A549 (cell line): ENCODE results near the gene PPP1R2C. TPM values are rescaled to one million over a fixed set of nuclear protein-coding genes. Genes with fewer than 3 reads are reported as not detected.

Experiments used
- ATAC-seq, 2 experiments: fragments of 200-7000 bp in 1 of 2; fragments of >200 bp in 1 of 2; cut with Nextera tagmentation in 1 of 2; cut with Tn5 transposase in 1 of 2; 3 replicates each; pipeline versions ENCODE4 v1.8.0 to v1.9.1; 2018 to 2020; ENCODE audit warnings: mild to moderate bottlenecking in 1 of 2, moderate library complexity in 1 of 2
- CTCF ChIA-PET: fragments of 300-600 bp; sonication (Branson Sonifier 250); formaldehyde crosslinking; extraction: SDS; loops from one replicate; lab custom pipeline; 2021; ENCODE audit warnings: antibody characterized with exemption, inconsistent platforms; lab: Yijun Ruan, JAX
- POLR2A ChIA-PET: fragments of 350-600 bp; formaldehyde crosslinking; extraction: SDS; loops from one replicate; lab custom pipeline; 2021; ENCODE audit warnings: antibody characterized with exemption, inconsistent platforms; lab: Yijun Ruan, JAX
- DNase-seq, 2 experiments: peaks; one replicate each; pipeline versions ENCODE4 v3.0.0 to v3.0.0-alpha.2; 2011 to 2016; ENCODE audit warnings: low read depth in 1 of 2, low spot score in 1 of 2
- FAIRE-seq: peaks from 2 replicates; lab custom pipeline; 2011; peaks lifted over from hg19 to GRCh38; lab: Jason Lieb, UNC
- H3K27ac ChIP-seq, 2 experiments: fragments of >200 bp; sonication (Bioruptor Twin); formaldehyde crosslinking; 3 replicates each; pipeline ENCODE4 v1.5.1; 2016 to 2017
- H3K4me1 ChIP-seq: fragments of >200 bp; sonication (Bioruptor Twin); formaldehyde crosslinking; 3 replicates; pipeline ENCODE4 v1.6.1; 2016
- H3K4me2 ChIP-seq: fragments of >200 bp; sonication (Bioruptor Twin); formaldehyde crosslinking; 3 replicates; pipeline ENCODE4 v1.6.1; 2016
- H3K4me3 ChIP-seq: fragments of >200 bp; sonication (Bioruptor Twin); formaldehyde crosslinking; 3 replicates; pipeline ENCODE4 v1.5.1; 2016
- H3K9me3 ChIP-seq: fragments of >200 bp; sonication (Bioruptor Twin); formaldehyde crosslinking; 3 replicates; pipeline ENCODE4 v1.6.1; 2016
- BCL3 ChIP-seq: fragments of >200 bp; sonication (Bioruptor Twin); formaldehyde crosslinking; IDR thresholded peaks from 3 replicates; pipeline ENCODE4 v1.6.1; 2016
- E2F6 ChIP-seq: IDR thresholded peaks from 2 replicates; pipeline ENCODE4 v1.6.1; 2012; ENCODE audit warnings: low read depth, borderline replicate concordance
- EHF ChIP-seq: fragments of 250-450 bp; sonication (Bioruptor Pico); IDR thresholded peaks from 2 replicates; pipeline ENCODE4 v1.5.0; 2020; ENCODE audit warnings: mild to moderate bottlenecking
- EHMT2 ChIP-seq: fragments of 200-600 bp; sonication (generic); IDR thresholded peaks from 2 replicates; pipeline ENCODE4 v1.6.1; 2016; ENCODE audit warnings: antibody characterized with exemption, low read depth, mild to moderate bottlenecking, moderate library complexity
- ELK1 ChIP-seq: fragments of 150-350 bp; IDR thresholded peaks from 2 replicates; pipeline ENCODE4 v1.6.1; 2014; ENCODE audit warnings: low read depth, mild to moderate bottlenecking, low read length
- ESRRA ChIP-seq: fragments of 150-350 bp; IDR thresholded peaks from 2 replicates; pipeline ENCODE4 v1.6.1; 2014; ENCODE audit warnings: mild to moderate bottlenecking, low read length, borderline replicate concordance
- FOSL2 ChIP-seq, 2 experiments: fragments of 450-650 bp in 1 of 2; fragments of >200 bp in 1 of 2; sonication (Bioruptor Twin) in 1 of 2; formaldehyde crosslinking; IDR thresholded peaks; 2 replicates each; pipeline versions ENCODE4 v1.5.0 to v1.6.1; 2016 to 2020; ENCODE audit warnings: mild to moderate bottlenecking in 1 of 2, moderate library complexity in 1 of 2
- GATA3 ChIP-seq: IDR thresholded peaks from 2 replicates; pipeline ENCODE4 v1.6.1; 2012; ENCODE audit warnings: borderline replicate concordance
- HES2 ChIP-seq: fragments of >200 bp; sonication (Bioruptor Twin); formaldehyde crosslinking; IDR thresholded peaks from 2 replicates; pipeline ENCODE4 v1.6.1; 2016
- HEYL ChIP-seq: fragments of 250-450 bp; sonication (Bioruptor Pico); IDR thresholded peaks from 2 replicates; pipeline ENCODE4 v1.8.0; 2021; ENCODE audit warnings: mild to moderate bottlenecking, moderate library complexity
- HMGXB4 ChIP-seq: fragments of 250-450 bp; sonication (Bioruptor Pico); IDR thresholded peaks from 2 replicates; pipeline ENCODE4 v1.5.0; 2021; ENCODE audit warnings: mild to moderate bottlenecking, moderate library complexity, borderline replicate concordance
- HOXB5 ChIP-seq: fragments of 250-450 bp; sonication (Bioruptor Pico); IDR thresholded peaks from 2 replicates; pipeline ENCODE4 v1.5.0; 2020; ENCODE audit warnings: mild to moderate bottlenecking, moderate library complexity
- JUN ChIP-seq, 2 experiments: fragments of >200 bp; sonication (Bioruptor Twin); formaldehyde crosslinking; IDR thresholded peaks; 2 replicates in 1 of 2; 3 replicates in 1 of 2; pipeline ENCODE4 v1.6.1; 2016 to 2017
- JUNB ChIP-seq: fragments of >200 bp; sonication (Bioruptor Twin); formaldehyde crosslinking; IDR thresholded peaks from 2 replicates; pipeline ENCODE4 v1.6.1; 2016
- KDM5A ChIP-seq: fragments of 200-600 bp; sonication (generic); IDR thresholded peaks from 2 replicates; pipeline ENCODE4 v1.6.1; 2016; ENCODE audit warnings: antibody characterized with exemption, mild to moderate bottlenecking
- MAFK ChIP-seq: fragments of 450-650 bp; IDR thresholded peaks from 2 replicates; pipeline ENCODE4 v1.6.1; 2014; ENCODE audit not compliant: partially characterized antibody
- MAX ChIP-seq: IDR thresholded peaks from 2 replicates; pipeline ENCODE4 v1.6.1; 2012
- POLR2AphosphoS2 ChIP-seq: conservative IDR thresholded peaks from 2 replicates; pipeline ENCODE4 v1.6.1; 2012; ENCODE audit warnings: low read length, improper control_type of control experiment, inconsistent platforms
- RAD21 ChIP-seq, 2 experiments: fragments of >200 bp in 1 of 2; sonication (Bioruptor Twin) in 1 of 2; formaldehyde crosslinking in 1 of 2; IDR thresholded peaks in 1 of 2; conservative IDR thresholded peaks in 1 of 2; 2 replicates in 1 of 2; 3 replicates in 1 of 2; pipeline ENCODE4 v1.6.1; 2012 to 2018; ENCODE audit warnings: inconsistent platforms in 1 of 2
- RCOR1 ChIP-seq: fragments of 150-350 bp; IDR thresholded peaks from 2 replicates; pipeline ENCODE4 v1.6.1; 2014; ENCODE audit warnings: antibody characterized with exemption, low read length, low read depth
- REST ChIP-seq: fragments of 200-600 bp; sonication (generic); IDR thresholded peaks from 2 replicates; pipeline ENCODE4 v1.6.1; 2016; ENCODE audit warnings: antibody characterized with exemption, mild to moderate bottlenecking, moderate library complexity
- RNF2 ChIP-seq: fragments of 200-600 bp; sonication (generic); IDR thresholded peaks from 2 replicates; pipeline ENCODE4 v1.6.1; 2016; ENCODE audit warnings: low read depth, mild to moderate bottlenecking, antibody characterized with exemption, moderate library complexity, borderline replicate concordance
- SMC3 ChIP-seq: fragments of >200 bp; sonication (Bioruptor Twin); formaldehyde crosslinking; IDR thresholded peaks from 3 replicates; pipeline ENCODE4 v1.6.1; 2018; ENCODE audit warnings: inconsistent platforms
- ZC3H11A ChIP-seq: fragments of 450-650 bp; IDR thresholded peaks from 2 replicates; pipeline ENCODE4 v1.6.1; 2014; ENCODE audit warnings: antibody characterized with exemption, mild to moderate bottlenecking
- ZNF302 ChIP-seq: fragments of 250-450 bp; sonication (Bioruptor Pico); IDR thresholded peaks from 2 replicates; pipeline ENCODE4 v1.9.0; 2021; ENCODE audit warnings: inconsistent platforms, mild to moderate bottlenecking, moderate library complexity
- ZSCAN20 ChIP-seq: fragments of 250-450 bp; sonication (Bioruptor Pico); IDR thresholded peaks from 2 replicates; pipeline ENCODE4 v1.8.0; 2022; ENCODE audit warnings: mild to moderate bottlenecking, moderate library complexity
- WGBS: methylation state at CpG from one replicate; pipeline ENCODE4 v1.1.6; 2017; ENCODE audit errors: missing lambda C conversion rate; 5-methylcytosine and 5-hydroxymethylcytosine counted together
- polyA plus RNA-seq, 4 experiments: library from polyadenylated mRNA; depleted of rRNA in 3 of 4; stranded (reverse); fragments of >200 nt; fragmentation: RNase III in 1 of 4; extraction: RNeasy Plus Mini Kit Qiagen cat#74134 plus additional on column Dnase treatment in 1 of 4; gene quantifications; 2 replicates in 3 of 4; 3 replicates in 1 of 4; pipeline ENCODE4 v1.2.3, GENCODE V29; 2011 to 2017

Gene PPP1R2C
- polyA plus RNA-seq, 2 of the 4 experiments (the other 2 are of a cell fraction), result not detected

- TF ChIP-seq REST (no peak), ZSCAN20 (CRISPR knock-in tag) (no peak), JUN (IDR thresholded peaks at IDR 0.05) (no peak), HMGXB4 (no peak), ESRRA (no peak), EHF (no peak), RCOR1 (no peak), HEYL (CRISPR knock-in tag) (no peak), MAX (no peak), JUNB (no peak), HOXB5 (CRISPR knock-in tag) (no peak), POLR2AphosphoS2 (no peak), GATA3 (no peak), EHMT2 (no peak), ZNF302 (CRISPR knock-in tag) (no peak), ELK1 (no peak), KDM5A (no peak)
- FAIRE-seq (no peak), ATAC-seq (no peak), DNase-seq (no peak)
- H3K27ac ChIP-seq, result no peak overlapping the region
- no peaks in the 10 kb centered on the region for H3K9me3 ChIP-seq
- no peak overlapping the region for H3K4me2 ChIP-seq
- no peak overlapping the region for H3K4me3 ChIP-seq
- POLR2A ChIA-PET, result no interaction called here
- CTCF ChIA-PET, result no interaction called here
- no peaks in the 10 kb centered on the region for H3K4me1 ChIP-seq
Observed at GRCh38 chrX:42783451-42783850, 5.5 kb upstream of the PPP1R2C start.

- H3K9me3 ChIP-seq, result no peaks in the 10 kb centered on the region
- DNase-seq (no peak), ATAC-seq (no peak), FAIRE-seq (peak; percentile 98)
- CTCF ChIA-PET, result no interaction called here
- WGBS, result 13% methylated on average over 2 of the region's 3 CpGs
- no peak overlapping the region for H3K4me3 ChIP-seq
- no peaks in the 10 kb centered on the region for H3K4me1 ChIP-seq
- POLR2A ChIA-PET, result no interaction called here
- H3K27ac ChIP-seq, result no peak overlapping the region
- no peak overlapping the region for H3K4me2 ChIP-seq
- TF ChIP-seq SMC3 (no peak), BCL3 (no peak), HES2 (no peak), MAFK (no peak), RNF2 (no peak), ZC3H11A (no peak), ELK1 (no peak), HEYL (CRISPR knock-in tag) (no peak), E2F6 (no peak), FOSL2 (IDR thresholded peaks at IDR 0.05) (no peak), FOSL2 (CRISPR knock-in tag; IDR thresholded peaks at IDR 0.05) (no peak), EHMT2 (no peak), RAD21 (conservative IDR thresholded peaks at IDR 0.05 in 1 of 2, IDR thresholded peaks at IDR 0.05 in 1 of 2) (no peak), HMGXB4 (no peak)
Observed at GRCh38 chrX:42776195-42776594, 1.8 kb downstream of the PPP1R2C start.
